Neural progenitor cell (in vitro differentiated cells): ENCODE data around the gene PARN.

Experiments used
- EZH2 ChIP-seq: fragments of 200-600 bp; sonication (generic); IDR thresholded peaks from 2 replicates; pipeline ENCODE4 v1.6.1; 2017; ENCODE audit warnings: antibody characterized with exemption, mild to moderate bottlenecking, moderate library complexity
- EZH2phosphoT487 ChIP-seq: fragments of 200-600 bp; sonication (generic); IDR thresholded peaks from 2 replicates; pipeline ENCODE4 v1.6.1; 2017; ENCODE audit warnings: antibody characterized with exemption
- TF ChIP-seq, protein P1 (sequence below): fragments of 200-600 bp; sonication (generic); IDR thresholded peaks from 2 replicates; pipeline ENCODE4 v1.5.1; 2017; ENCODE audit warnings: antibody characterized with exemption, mild to moderate bottlenecking

DNA sequence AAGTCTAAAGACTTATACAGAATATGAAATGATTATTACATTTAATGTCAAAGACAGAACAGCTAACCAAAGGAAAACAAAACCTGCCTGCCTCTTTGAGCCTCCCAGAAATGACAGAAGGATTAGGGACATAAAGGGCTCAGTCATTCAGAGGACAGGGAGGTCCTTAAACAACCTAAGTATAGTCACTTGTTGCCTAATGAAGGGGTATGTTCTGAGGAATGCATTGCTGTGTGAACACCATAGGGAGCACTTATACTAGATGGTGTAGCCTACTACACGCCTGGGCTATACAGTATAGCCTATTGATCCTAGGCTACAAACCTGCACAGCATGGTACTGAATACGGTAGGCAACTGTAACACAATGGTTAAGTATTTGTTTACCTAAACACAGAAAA is 106.4 kb downstream of the PARN start:
- TF ChIP-seq, protein P1, sequence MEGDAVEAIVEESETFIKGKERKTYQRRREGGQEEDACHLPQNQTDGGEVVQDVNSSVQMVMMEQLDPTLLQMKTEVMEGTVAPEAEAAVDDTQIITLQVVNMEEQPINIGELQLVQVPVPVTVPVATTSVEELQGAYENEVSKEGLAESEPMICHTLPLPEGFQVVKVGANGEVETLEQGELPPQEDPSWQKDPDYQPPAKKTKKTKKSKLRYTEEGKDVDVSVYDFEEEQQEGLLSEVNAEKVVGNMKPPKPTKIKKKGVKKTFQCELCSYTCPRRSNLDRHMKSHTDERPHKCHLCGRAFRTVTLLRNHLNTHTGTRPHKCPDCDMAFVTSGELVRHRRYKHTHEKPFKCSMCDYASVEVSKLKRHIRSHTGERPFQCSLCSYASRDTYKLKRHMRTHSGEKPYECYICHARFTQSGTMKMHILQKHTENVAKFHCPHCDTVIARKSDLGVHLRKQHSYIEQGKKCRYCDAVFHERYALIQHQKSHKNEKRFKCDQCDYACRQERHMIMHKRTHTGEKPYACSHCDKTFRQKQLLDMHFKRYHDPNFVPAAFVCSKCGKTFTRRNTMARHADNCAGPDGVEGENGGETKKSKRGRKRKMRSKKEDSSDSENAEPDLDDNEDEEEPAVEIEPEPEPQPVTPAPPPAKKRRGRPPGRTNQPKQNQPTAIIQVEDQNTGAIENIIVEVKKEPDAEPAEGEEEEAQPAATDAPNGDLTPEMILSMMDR, result no peak
- TF ChIP-seq EZH2, result no peak
- no peak for TF ChIP-seq EZH2phosphoT487
